Amniotic epithelial cell (primary cell): ENCODE measurements around the gene ZRANB3.
"Not testable (repeated sequence)": the region's sequence is repeated elsewhere in the genome, so short reads cannot be mapped to it uniquely, and the experiment has no call there.

Experiments used
- DNase-seq: peaks from one replicate; pipeline ENCODE4 v3.0.0-alpha.2; 2010; ENCODE audit warnings: low read depth

The ZRANB3 gene

DNA sequence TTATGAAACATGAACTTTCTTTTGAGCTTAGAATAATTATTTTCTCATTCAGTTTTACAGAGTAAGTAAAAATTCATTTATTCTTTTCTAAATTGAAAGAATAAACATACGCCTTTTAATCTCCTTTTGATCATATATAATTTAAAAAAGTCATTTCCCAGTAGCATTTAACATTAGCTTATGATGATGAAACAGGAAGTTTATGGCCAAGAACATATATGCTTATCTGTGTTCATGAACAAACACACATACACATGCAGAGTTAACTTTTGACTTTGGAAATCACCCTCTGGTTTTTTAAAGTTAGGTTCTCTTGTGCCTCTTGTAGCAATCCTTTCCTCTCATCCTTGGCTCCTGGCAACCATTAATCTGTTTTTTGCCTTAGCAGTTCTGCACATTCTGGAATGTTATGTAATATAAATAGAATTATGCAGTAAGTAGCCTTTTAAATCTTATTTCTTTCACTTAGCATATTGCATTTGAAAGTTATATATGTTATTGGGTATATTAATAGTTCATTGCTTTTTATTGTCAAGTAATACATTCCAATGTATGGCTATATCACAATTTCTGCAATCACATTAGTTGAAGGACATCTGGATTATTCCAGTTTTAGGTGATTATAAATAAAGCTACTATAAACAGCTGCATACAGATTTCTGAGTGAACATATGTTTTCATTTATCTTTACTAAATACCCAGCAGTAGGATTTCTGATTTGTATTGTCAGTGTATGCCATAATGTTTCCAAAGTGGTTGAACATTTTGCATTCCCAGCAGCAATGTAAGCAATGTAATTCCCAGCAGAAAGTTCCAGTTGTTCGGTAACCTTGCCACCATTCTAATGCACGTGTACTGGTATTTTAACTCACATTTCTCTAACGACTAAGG is 210.3 kb downstream of the ZRANB3 start:
- no peak for DNase-seq

DNA sequence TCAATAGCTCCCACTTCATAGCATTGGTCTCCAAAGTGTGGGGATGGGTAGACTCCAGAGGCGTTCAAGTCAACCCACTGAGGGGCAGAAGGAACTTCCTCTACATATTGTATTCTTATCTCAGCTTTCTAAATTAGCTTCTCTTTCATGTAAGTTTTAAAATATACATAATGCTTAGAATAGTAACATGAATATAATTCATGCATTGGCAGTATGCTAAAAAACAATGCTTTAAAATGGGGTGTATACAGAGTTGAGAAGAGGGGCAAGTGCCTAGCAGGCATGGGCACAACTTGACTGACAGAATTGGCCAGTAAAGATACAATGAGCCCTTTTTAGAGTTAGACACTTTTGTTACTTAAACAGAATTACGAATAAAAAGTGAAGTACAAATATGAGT is 212.2 kb downstream of the ZRANB3 start:
- no peak for DNase-seq

DNA sequence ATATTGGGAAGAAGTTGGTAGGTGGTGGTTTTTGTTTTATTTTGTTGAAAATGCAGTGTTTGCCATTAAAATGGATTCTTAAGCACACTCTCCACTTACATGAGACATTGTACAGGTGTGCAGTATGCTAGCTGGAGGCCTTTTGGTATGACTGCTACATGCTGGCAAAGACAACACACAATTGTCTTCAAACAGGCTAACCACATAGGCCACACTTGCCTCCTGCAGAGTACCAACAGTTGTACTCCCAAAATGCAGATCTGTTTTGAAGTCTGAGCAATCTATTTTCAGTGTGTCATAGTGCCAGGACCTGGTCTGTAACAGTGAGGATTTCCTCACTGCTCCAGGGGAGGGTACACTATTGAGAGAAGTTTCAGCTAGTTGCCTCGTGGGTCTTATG is 213.6 kb downstream of the ZRANB3 start:
- no peak for DNase-seq

DNA sequence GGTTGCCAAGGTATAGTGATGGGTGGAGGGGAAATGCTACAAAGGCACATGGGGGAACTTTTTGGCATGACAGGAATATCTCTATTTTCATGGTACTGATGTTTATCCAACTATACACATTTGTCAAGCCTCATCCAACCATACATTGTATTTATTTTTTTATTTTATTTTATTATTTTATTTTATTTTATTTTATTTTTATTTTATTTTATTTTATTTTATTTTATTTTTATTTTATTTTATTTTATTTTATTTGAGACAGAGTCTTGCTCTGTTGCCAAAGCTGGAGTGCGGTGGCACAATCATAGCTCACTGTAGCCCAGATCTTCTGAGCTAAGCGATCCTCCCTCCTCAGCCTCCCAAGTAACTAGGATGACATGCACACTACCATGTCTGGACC is 219.1 kb downstream of the ZRANB3 start:
- no peak for DNase-seq

DNA sequence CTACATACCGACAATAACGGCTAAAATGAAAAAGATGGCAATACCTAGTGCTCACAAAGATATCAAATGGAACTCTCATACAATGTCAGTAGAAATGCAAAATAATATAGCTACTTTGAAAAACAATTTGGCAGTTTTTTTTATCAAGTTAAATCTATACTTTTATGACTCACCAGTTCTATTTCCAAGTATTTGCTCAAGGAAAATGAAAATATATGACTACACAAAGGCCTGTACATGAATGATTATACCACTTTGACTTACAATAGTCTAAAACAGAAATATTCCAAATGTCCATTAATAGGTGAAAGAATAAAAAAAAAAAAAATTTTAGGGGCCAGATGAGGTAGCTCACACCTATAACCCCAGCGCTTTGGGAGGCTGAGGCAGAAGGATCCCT is 219.8 kb downstream of the ZRANB3 start:
- DNase-seq, result no peak

DNA sequence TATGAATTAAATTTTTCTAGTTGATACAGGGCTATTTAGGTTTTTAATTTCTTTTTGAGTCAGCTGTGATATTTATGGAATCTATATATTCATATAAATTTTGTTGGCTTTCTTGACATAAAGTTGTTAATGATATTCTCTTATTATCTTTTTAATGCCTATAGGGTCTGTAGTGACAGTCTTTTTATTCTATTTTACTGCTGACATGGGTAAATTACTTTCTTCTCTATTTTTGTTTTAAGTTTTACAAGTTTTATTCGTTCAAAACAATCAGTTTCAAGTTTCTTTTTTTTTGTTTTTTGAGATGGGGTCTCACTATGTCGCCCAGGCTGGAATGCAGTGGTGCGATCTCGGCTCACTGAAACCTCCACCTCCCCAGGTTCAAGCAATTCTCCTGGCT is 226.3 kb downstream of the ZRANB3 start:
- DNase-seq, result no peak

DNA sequence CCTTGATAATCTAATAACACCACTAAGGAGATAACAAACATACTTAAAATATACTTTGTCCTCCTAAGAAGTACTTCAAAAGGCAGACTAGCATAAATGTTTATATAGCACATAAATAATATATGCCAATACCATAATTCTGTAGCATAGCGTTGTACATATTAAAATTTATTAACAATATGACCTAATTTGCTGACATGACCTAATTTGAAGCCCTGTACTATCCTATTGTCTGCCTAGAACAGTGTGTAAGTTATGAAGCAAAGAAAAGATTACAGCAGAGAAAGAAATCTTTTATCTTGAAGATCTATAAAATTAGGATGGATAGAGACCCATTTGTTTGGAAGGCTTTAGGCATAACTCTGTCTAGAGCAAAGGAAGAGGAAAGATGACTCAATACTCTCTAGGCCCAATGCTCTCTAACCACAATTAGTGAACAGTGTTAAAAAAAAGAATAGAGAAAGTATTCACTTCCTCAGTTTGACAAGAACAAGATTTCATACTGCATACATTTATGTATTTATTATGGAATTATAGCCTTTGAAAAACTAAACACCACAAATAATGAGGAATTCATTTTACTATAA is 231.3 kb downstream of the ZRANB3 start:
- DNase-seq, result peak; percentile 22

- no peak for DNase-seq
Measured at GRCh38 chr2:135299165-135299564, 231.9 kb downstream of the ZRANB3 start.

DNA sequence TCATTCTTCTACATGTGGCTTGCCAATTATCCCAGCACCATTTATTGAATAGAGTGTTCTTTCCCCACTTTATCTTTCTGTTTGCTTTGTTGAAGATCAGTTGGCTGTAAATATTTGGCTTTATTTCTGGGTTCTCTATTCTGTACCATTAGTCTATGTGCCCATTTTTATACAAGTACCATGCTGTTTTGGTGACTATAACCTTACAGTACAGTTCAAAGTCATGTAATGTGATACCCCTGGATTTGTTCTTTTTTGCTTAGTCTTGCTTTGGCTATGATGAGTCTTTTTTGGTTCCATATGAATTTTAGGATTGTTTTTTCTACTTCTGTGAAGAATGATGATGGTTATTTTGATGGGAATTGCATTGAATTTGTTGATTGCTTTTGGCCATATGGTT is 243.9 kb downstream of the ZRANB3 start:
- DNase-seq, result not testable (repeated sequence)

DNA sequence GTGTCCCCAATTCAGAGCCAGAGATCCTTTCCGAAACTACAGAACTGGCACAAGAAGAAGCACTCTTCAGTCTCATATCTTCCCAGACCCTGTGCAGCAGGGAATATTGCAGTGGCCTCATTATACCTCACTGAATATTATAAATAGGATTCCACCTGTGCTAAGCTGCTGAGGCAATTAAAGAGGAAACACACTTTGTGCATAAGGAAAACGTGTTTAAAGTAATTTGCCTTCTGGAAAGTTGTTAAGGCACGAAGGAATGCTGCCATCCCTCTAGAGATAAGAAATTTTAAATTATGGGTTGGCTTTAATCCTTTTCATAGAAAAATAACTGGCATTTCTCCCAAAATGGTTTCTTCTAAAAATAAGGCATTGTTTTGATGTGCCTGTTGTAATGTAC is 245.6 kb downstream of the ZRANB3 start:
- DNase-seq, result no peak

DNA sequence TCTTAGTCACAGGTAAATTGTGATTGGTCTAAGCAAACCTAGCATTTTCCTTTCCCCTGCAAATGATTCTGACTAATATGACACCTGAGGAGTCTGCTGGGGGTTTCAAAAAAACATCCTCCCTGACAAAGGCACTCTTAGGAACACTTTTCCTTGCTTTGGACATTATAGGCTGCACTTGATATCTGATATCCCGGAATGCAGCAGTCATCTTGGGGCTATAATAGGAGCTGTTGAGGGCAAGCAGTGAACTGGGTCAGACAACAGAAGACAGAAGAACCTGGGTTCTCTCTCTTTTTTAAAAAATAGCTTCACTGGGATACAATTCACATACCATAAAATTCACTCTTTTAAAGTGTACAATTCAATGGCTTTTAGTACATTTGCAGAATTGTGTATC is 249.6 kb downstream of the ZRANB3 start:
- DNase-seq, result no peak

DNA sequence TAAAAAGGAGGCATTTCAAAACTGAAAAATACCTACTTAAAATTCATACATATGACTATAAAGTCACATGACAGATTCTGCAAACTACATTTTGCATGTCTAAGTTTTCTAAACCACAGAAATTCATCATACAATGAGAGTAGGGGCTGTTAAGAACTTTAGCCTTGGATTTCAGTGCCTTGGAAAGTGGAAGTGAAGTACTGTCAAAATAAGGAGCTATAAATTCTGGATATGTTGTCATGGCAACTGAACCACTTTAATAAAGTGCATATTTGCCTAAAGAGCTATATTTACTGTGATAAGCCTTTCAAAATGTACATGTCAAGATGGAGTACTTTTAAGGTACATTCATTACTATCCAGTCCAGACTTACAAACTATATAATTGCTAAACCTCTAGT is 251.8 kb downstream of the ZRANB3 start:
- DNase-seq, result peak; percentile 62

- no peak for DNase-seq
Measured at GRCh38 chr2:135276525-135276924, 254.5 kb downstream of the ZRANB3 start.

GRCh38 chr2:135271006-135271405 is 260.0 kb downstream of the ZRANB3 start:
- no peak for DNase-seq

GRCh38 chr2:135265960-135266490 is 265.0 kb downstream of the ZRANB3 start:
- no peak for DNase-seq

GRCh38 chr2:135259123-135259522 is 271.9 kb downstream of the ZRANB3 start:
- no peak for DNase-seq

GRCh38 chr2:135258193-135258592 is 272.8 kb downstream of the ZRANB3 start:
- DNase-seq, result no peak

DNA sequence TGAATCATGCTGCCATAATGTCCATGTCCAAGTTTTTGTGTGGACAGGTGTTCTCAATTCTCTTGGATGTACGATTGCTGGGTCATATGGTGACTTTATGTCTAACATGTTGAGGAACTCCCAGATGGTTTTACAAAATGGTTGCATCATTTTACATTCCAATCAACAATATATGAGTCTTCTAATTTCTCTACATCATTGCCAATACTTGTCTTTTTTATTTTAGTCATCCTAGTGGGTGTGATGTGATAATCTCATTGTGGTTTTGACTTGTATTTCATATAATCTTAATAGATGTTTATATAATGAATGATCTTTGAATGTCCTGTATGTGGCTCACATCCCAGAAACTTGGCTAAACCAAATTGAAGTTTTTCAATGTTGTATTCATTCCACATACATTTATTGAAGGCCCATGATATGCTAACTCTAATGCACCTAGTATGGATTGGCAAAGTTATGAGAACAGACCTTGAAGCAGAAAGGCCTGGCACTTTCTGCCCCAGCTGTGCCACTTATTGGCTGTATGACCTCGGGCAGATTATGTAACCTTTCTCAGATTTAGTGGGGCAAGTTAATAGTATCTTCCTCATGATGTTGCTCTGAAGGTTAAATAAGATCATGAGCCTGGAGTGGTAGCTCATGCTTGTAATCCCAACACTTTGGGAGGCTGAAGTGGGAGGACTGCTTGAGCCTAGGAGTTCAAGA is 273.5 kb downstream of the ZRANB3 start:
- DNase-seq, result no peak

DNA sequence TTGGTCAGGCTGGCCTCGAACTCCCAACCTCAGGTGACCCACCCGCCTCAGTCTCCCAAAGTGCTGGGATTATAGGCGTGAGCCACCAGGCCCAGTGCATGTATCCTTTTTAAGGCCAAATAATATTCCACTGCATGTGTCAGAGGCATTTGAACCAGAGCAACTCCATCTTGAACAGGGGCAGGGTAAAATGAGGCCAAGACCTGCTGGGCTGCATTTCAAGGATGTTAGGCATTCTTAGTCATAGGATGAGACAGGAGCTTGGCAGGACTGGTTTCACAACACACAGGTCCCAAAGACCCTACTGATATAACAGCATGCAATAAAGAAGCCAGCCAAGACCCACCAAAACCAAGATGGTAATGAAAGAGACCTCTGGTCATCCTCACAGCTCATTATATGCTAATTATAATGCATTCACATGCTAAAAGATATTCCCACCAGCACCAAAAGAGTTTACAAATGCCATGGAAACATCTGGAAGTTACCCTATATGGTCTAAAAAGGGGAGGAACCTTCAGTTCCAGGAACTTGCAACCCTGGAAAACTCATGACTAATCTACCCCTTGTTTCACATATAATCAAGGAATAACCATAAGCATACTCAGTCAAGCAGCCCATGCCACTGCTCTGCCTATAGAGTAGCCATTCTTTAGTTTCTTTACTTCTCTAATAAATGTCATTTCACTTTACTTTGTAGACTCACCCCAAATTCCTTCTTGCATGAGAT is 274.3 kb downstream of the ZRANB3 start:
- peak; percentile 17 for DNase-seq

GRCh38 chr2:135255208-135255607 is 275.8 kb downstream of the ZRANB3 start:
- no peak for DNase-seq

GRCh38 chr2:135252805-135253458 is 278.1 kb downstream of the ZRANB3 start:
- no peak for DNase-seq

DNA sequence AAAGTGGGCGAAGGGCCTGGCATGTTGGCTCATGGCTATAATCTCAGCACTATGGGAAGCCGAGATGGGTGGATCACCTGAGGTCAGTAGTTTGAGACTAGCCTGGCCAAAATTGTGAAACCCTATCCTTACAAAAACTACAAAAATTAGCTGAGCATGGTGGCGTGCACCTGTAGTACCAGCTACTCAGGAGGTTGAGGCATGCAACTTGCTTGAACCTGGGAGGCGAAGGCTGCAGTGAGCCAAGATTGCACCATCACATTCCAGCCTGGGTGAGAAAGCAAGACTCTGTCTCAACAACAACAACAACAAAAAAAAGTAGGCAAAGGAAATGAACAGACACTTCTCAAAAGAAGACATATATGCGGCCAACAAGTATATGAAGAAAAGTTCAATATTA is 282.4 kb downstream of the ZRANB3 start:
- no peak for DNase-seq
